Uterus (tissue), 4 donors: ENCODE measurements around the gene KIF26B. TPM values are rescaled to one million over a fixed set of nuclear protein-coding genes. Genes with fewer than 3 reads are reported as not detected.

Experiments used
- DNase-seq, 2 donors: peaks; one replicate each; pipeline ENCODE4 v3.0.0-alpha.2; 2019 to 2020
- H3K27ac ChIP-seq, 2 donors: fragments of 200-600 bp; sonication (generic); 1 replicate in 1 of 2; 2 replicates in 1 of 2; pipeline ENCODE4 v1.5.1; 2016 to 2018
- H3K27me3 ChIP-seq, 2 donors: fragments of 200-600 bp; sonication (generic); one replicate each; pipeline ENCODE4 v1.5.1; 2018 to 2019; ENCODE audit warnings: control low read depth in 1 of 2
- H3K36me3 ChIP-seq, 2 donors: fragments of 200-600 bp; sonication (generic); one replicate each; pipeline ENCODE4 v1.5.1; 2019; ENCODE audit warnings: control low read depth in 1 of 2
- H3K4me1 ChIP-seq, 2 donors: fragments of 200-600 bp; sonication (generic); one replicate each; pipeline ENCODE4 v1.5.1; 2018 to 2019; ENCODE audit warnings: control low read depth in 1 of 2
- H3K4me3 ChIP-seq, 2 donors: fragments of 200-600 bp; sonication (generic); 1 replicate in 1 of 2; 2 replicates in 1 of 2; pipeline ENCODE4 v1.5.1; 2018 to 2019; ENCODE audit warnings: mild to moderate bottlenecking in 1 of 2
- H3K9me3 ChIP-seq, 2 donors: fragments of 200-600 bp; sonication (generic); one replicate each; pipeline ENCODE4 v1.5.1; 2019; ENCODE audit warnings: control low read depth in 1 of 2
- POLR2A ChIP-seq, 2 donors: fragments of 450-650 bp; IDR thresholded peaks; one replicate each; pipeline ENCODE4 v1.6.1; 2016; ENCODE audit warnings: antibody characterized with exemption in 2 of 2, mild to moderate bottlenecking in 1 of 2, moderate library complexity in 1 of 2
- intact Hi-C: fragments of 100-400 bp; cut with DNase I; formaldehyde crosslinking; loops from one replicate; pipeline ENCODE4 v1.15.1; 2023; ENCODE audit warnings: low total_unique reads
- total RNA-seq, 4 donors: library from RNA; depleted of rRNA in 3 of 4; stranded (reverse); fragments of >200 nt in 3 of 4; gene quantifications; one replicate each; pipeline versions ENCODE4 v1.1.0 to v1.2.4, GENCODE V29; 2014 to 2023
- TF ChIP-seq, protein P1 (sequence below), 4 experiments: fragments of 200-600 bp in 2 of 4; fragments of 450-650 bp in 2 of 4; sonication (generic) in 2 of 4; IDR thresholded peaks; one replicate each; pipeline ENCODE4 v1.5.1; 2016 to 2019; ENCODE audit warnings: antibody characterized with exemption in 4 of 4, mild to moderate bottlenecking in 2 of 4, moderate library complexity in 1 of 4
- donor health status: DM: yes; HTN: yes; CAD: no.

The KIF26B gene
- total RNA-seq, 4 donors from 2014 or later: 0.27 to 17.4 (median 1.3) TPM; not detected in 1

- Histone ChIP-seq H3K36me3 (no peaks in the 10 kb centered on the region), H3K4me1 (peaks cover 0 to 32% of the 10 kb centered on the region in 2 donors), H3K27ac (no peak overlapping the region), H3K4me3 (peak overlapping the region; percentile 24 to 41), H3K27me3 (peaks cover 0 to 6% of the 10 kb centered on the region in 2 donors), H3K9me3 (no peaks in the 10 kb centered on the region)
- DNase-seq: no peak
- TF ChIP-seq, protein P1, sequence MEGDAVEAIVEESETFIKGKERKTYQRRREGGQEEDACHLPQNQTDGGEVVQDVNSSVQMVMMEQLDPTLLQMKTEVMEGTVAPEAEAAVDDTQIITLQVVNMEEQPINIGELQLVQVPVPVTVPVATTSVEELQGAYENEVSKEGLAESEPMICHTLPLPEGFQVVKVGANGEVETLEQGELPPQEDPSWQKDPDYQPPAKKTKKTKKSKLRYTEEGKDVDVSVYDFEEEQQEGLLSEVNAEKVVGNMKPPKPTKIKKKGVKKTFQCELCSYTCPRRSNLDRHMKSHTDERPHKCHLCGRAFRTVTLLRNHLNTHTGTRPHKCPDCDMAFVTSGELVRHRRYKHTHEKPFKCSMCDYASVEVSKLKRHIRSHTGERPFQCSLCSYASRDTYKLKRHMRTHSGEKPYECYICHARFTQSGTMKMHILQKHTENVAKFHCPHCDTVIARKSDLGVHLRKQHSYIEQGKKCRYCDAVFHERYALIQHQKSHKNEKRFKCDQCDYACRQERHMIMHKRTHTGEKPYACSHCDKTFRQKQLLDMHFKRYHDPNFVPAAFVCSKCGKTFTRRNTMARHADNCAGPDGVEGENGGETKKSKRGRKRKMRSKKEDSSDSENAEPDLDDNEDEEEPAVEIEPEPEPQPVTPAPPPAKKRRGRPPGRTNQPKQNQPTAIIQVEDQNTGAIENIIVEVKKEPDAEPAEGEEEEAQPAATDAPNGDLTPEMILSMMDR (IDR thresholded peaks at IDR 0.05): no peak
- TF ChIP-seq POLR2A (IDR thresholded peaks at IDR 0.05): no peak
- intact Hi-C loops: no loop called here
These were observed 671 bp downstream of the KIF26B start for GRCh38 chr1:245155272-245156040.

DNA sequence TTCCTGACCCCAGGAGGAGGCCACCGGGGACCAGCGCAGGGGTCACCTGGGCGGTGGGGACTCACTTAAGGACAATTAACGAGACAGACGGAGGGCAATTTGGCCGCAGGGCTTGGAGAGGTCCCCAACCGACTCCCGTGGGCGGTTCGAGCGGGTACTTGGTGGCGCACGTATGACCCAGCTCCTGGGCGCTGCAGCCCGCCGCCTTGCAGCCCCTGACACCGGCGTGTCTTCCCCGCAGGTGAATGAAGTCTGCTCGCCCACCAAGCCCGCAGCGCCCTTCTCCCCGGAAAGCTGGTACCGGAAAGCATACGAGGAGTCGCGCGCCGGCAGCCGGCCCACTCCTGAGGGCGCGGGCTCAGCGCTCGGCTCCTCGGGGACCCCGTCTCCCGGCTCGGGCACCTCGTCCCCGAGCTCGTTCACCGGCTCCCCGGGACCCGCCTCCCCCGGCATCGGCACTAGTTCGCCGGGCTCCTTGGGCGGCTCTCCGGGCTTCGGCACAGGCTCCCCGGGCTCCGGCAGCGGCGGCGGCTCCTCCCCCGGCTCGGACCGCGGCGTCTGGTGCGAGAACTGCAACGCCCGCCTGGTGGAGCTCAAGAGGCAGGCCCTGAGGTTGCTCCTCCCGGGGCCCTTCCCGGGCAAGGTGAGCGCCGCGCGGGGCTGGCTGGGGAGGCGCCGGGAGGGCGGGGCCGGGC, 1.4 kb downstream of the KIF26B start:
- H3K36me3 ChIP-seq: no peaks in the 10 kb centered on the region
- intact Hi-C loops: no loop called here
- peak overlapping the region; percentile 24 to 41 for H3K4me3 ChIP-seq
- H3K4me1 ChIP-seq: peaks cover 0 to 32% of the 10 kb centered on the region in 2 donors
- TF ChIP-seq, protein P1 (IDR thresholded peaks at IDR 0.05): peak; percentile 36 to 66 (median 53)
- no peak for TF ChIP-seq POLR2A (IDR thresholded peaks at IDR 0.05)
- DNase-seq: peak in 1 of 2 donors; percentile 60
- H3K9me3 ChIP-seq: no peaks in the 10 kb centered on the region
- H3K27ac ChIP-seq: no peak overlapping the region
- H3K27me3 ChIP-seq: peaks cover 0 to 6% of the 10 kb centered on the region in 2 donors

DNA sequence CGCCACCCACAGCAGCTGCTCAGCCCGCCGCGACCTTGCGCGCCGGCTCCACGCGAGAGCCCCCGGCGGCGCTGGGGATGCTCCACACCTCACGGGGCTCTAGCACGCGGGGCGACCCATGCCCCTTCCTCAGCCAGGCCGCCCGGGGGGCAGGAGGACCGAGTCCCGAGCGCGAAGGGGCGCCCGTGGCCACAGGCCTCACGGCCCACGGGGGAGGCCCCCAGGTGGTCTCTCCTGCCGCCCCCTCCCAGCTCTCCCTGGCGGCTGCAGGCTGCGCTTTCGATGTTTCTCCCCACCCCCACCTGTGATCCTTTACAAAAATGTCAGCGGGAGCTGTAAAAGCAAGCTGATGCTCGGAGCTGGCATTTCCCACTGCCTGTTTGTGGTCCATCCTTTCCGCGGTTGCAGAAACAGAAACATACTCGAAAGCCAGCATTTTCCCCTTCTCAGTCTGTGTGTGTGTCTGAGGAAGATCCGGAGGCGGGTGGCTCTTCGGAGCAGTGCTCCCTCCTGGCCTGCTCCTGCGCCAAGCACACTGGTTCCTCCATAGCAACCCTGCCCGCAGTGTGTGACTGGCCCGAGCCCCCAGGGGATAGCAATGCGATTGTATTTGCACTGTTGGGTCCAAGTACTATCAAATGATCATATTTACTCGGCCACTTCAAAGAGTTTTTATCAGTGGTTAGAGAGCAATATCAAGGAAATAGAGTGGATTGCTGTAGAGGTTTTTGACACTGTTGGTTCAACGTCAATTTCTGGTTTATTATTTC, 2.1 kb downstream of the KIF26B start:
- no peak for DNase-seq
- intact Hi-C loops: no loop called here
- Histone ChIP-seq H3K27me3 (peaks cover 0 to 6% of the 10 kb centered on the region in 2 donors), H3K4me1 (peaks cover 0 to 32% of the 10 kb centered on the region in 2 donors), H3K9me3 (no peaks in the 10 kb centered on the region), H3K36me3 (no peaks in the 10 kb centered on the region), H3K27ac (no peak overlapping the region), H3K4me3 (peak overlapping the region in 1 of 2 donors; percentile 41)
- no peak for TF ChIP-seq POLR2A (IDR thresholded peaks at IDR 0.05)
- TF ChIP-seq, protein P1 (IDR thresholded peaks at IDR 0.05): no peak

GRCh38 chr1:245158913-245159312, 4.1 kb downstream of the KIF26B start:
- no peak for TF ChIP-seq POLR2A (IDR thresholded peaks at IDR 0.05)
- TF ChIP-seq, protein P1 (IDR thresholded peaks at IDR 0.05): no peak
- H3K27ac ChIP-seq: no peak overlapping the region
- H3K4me3 ChIP-seq: no peak overlapping the region
- no peaks in the 10 kb centered on the region for H3K9me3 ChIP-seq
- DNase-seq: no peak
- intact Hi-C loops: no loop called here
- H3K36me3 ChIP-seq: no peaks in the 10 kb centered on the region
- H3K4me1 ChIP-seq: peaks cover 0 to 24% of the 10 kb centered on the region in 2 donors
- H3K27me3 ChIP-seq: peaks cover 0 to 6% of the 10 kb centered on the region in 2 donors
